ENCODE results near the gene GSTA3. TPM values are rescaled to one million over a fixed set of nuclear protein-coding genes. Genes with fewer than 3 reads are reported as not detected.

The GSTA3 gene
- total and polyA plus RNA-seq, 2 of the 13 experiments (the other 11 are each of a cell fraction or from before 2014, with no cell fraction given) = not detected

- TF ChIP-seq ZNF839 (CRISPR knock-in tag; IDR thresholded peaks at IDR 0.05; ENCODE audit: borderline replicate concordance) (peak; percentile 68; the same call in 1 of the 2 replicates), ZNF644 (CRISPR knock-in tag; IDR thresholded peaks at IDR 0.05; ENCODE audit: low read depth) (peak; percentile 54; the same call in 1 of the 2 replicates), ZNF614 (CRISPR knock-in tag; IDR thresholded peaks at IDR 0.05; ENCODE audit: borderline replicate concordance) (peak; percentile 52; the same call in 1 of the 2 replicates), ZMYM3 (CRISPR knock-in tag; IDR thresholded peaks at IDR 0.05) (peak; percentile 41; the same call in 1 of the 2 replicates), NR2C2 (CRISPR knock-in tag; IDR thresholded peaks at IDR 0.05; ENCODE audit: borderline replicate concordance) (0 out of 2 replicates have a peak, but pooled peaks have one; percentile 21), HNF4A (CRISPR knock-in tag; IDR thresholded peaks at IDR 0.05) (no peak), SSRP1 (CRISPR knock-in tag; IDR thresholded peaks at IDR 0.05) (peak; percentile 69; the same call in 1 of the 2 replicates), IRF2 (CRISPR knock-in tag; IDR thresholded peaks at IDR 0.05) (no peak), LBX2 (CRISPR knock-in tag; IDR thresholded peaks at IDR 0.05; ENCODE audit: borderline replicate concordance) (no peak), ISL2 (CRISPR knock-in tag; IDR thresholded peaks at IDR 0.05) (0 out of 2 replicates have a peak, but pooled peaks have one; percentile 20), ZNF777 (CRISPR knock-in tag; IDR thresholded peaks at IDR 0.05) (peak; percentile 72), FOXP4 (CRISPR knock-in tag; IDR thresholded peaks at IDR 0.05) (peak; percentile 29; the same call in 1 of the 2 replicates), ZNF556 (CRISPR knock-in tag; IDR thresholded peaks at IDR 0.05; ENCODE audit: borderline replicate concordance) (peak; percentile 81; the same call in 1 of the 2 replicates), ZNF205 (CRISPR knock-in tag; IDR thresholded peaks at IDR 0.05) (peak; percentile 59; the same call in 1 of the 2 replicates), NFKB2 (CRISPR knock-in tag; IDR thresholded peaks at IDR 0.05; ENCODE audit: borderline replicate concordance) (peak; percentile 46; the same call in 1 of the 2 replicates), POLR2A (IDR thresholded peaks at IDR 0.05; ENCODE audit: insufficient read depth in 1 of 2, low read depth in 2 of 2, low read length in 2 of 2) (no peak), HOXA7 (CRISPR knock-in tag; IDR thresholded peaks at IDR 0.05) (no peak), SP2 (CRISPR knock-in tag; IDR thresholded peaks at IDR 0.05) (no peak), ZNF605 (CRISPR knock-in tag; IDR thresholded peaks at IDR 0.05) (peak; percentile 60; the same call in 1 of the 2 replicates), GATAD2A (CRISPR knock-in tag; IDR thresholded peaks at IDR 0.05) (peak; percentile 49; the same call in 1 of the 2 replicates), SALL1 (CRISPR knock-in tag; IDR thresholded peaks at IDR 0.05) (0 out of 2 replicates have a peak, but pooled peaks have one; percentile 41), ZNF891 (CRISPR knock-in tag; IDR thresholded peaks at IDR 0.05) (0 out of 2 replicates have a peak, but pooled peaks have one; percentile 60)
- TF ChIP-seq, protein P1, sequence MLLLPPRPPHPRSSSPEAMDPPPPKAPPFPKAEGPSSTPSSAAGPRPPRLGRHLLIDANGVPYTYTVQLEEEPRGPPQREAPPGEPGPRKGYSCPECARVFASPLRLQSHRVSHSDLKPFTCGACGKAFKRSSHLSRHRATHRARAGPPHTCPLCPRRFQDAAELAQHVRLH (CRISPR knock-in tag; IDR thresholded peaks at IDR 0.05; ENCODE audit: borderline replicate concordance, low read depth) = peak; percentile 80; the same call in 1 of the 2 replicates
- TF ChIP-seq, protein P2, sequence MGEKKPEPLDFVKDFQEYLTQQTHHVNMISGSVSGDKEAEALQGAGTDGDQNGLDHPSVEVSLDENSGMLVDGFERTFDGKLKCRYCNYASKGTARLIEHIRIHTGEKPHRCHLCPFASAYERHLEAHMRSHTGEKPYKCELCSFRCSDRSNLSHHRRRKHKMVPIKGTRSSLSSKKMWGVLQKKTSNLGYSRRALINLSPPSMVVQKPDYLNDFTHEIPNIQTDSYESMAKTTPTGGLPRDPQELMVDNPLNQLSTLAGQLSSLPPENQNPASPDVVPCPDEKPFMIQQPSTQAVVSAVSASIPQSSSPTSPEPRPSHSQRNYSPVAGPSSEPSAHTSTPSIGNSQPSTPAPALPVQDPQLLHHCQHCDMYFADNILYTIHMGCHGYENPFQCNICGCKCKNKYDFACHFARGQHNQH (CRISPR knock-in tag; IDR thresholded peaks at IDR 0.05) = peak; percentile 42; the same call in 1 of the 2 replicates
- TF ChIP-seq, protein P3, sequence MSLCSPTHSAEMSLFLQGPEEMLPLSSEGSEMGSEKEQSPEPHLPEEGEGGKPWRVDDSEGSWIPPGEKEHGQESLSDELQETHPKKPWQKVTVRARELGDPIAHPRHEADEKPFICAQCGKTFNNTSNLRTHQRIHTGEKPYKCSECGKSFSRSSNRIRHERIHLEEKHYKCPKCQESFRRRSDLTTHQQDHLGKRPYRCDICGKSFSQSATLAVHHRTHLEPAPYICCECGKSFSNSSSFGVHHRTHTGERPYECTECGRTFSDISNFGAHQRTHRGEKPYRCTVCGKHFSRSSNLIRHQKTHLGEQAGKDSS (CRISPR knock-in tag; IDR thresholded peaks at IDR 0.05; ENCODE audit: borderline replicate concordance, low read depth) = peak; percentile 8; the same call in 1 of the 2 replicates
These were observed 27.3 kb downstream of the GSTA3 start (continued) for GRCh38 chr6:52881996-52882841.

Measured in HepG2 (cell line).